ENCODE data around the gene CASZ1. TPM values are rescaled to one million over a fixed set of nuclear protein-coding genes. Genes with fewer than 3 reads are reported as not detected.

The CASZ1 gene
- total RNA-seq, 1 experiment from 2014 or later, result 15.2 TPM

GRCh38 chr1:10835822-10836421, 39.5 kb upstream of the CASZ1 start:
- Histone ChIP-seq H3K4me3 (no peak overlapping the region), H3K9me3 (ENCODE audit: insufficient read depth, low read depth) (no peaks in the 10 kb centered on the region), H3K79me2 (ENCODE audit: low read depth) (no peaks in the 10 kb centered on the region), H3K4me2 (no peak overlapping the region), H3K27ac (no peak overlapping the region), H3K9me2 (ENCODE audit: insufficient read depth) (no peaks in the 10 kb centered on the region), H2AFZ (no peak overlapping the region), H3K4me1 (replicated peaks; ENCODE audit: insufficient read depth) (peaks cover 19% of the 10 kb centered on the region), H3F3A (ENCODE audit: insufficient read depth, low read depth) (peaks cover 10% of the 10 kb centered on the region; the same call in 1 of the 2 replicates), H3K36me3 (ENCODE audit: low read depth) (no peaks in the 10 kb centered on the region), H4K20me1 (ENCODE audit: insufficient read depth) (no peaks in the 10 kb centered on the region), H3K27me3 (ENCODE audit: insufficient read depth, low read depth) (no peaks in the 10 kb centered on the region)
- ChIA-PET POLR2A (ENCODE audit: unreplicated experiment) (no interaction called here), CTCF (no interaction called here)
- BruUV-seq (replicated peaks), result no TSS peak
- DNase-seq, result peak in 1 of 2 experiments; percentile 62
- intact Hi-C loops (cut with micrococcal nuclease; ENCODE audit: unreplicated experiment), result no loop called here
- TF ChIP-seq CTCF (conservative IDR thresholded peaks at IDR 0.05) (no peak), EZH2 (IDR thresholded peaks at IDR 0.05; ENCODE audit: low read depth) (no peak)

GRCh38 chr1:10835421-10835820, 39.0 kb upstream of the CASZ1 start:
- Histone ChIP-seq H3K9me3 (ENCODE audit: insufficient read depth, low read depth) (no peaks in the 10 kb centered on the region), H3K9me2 (ENCODE audit: insufficient read depth) (no peaks in the 10 kb centered on the region), H3F3A (ENCODE audit: insufficient read depth, low read depth) (peaks cover 10% of the 10 kb centered on the region; the same call in 1 of the 2 replicates), H4K20me1 (ENCODE audit: insufficient read depth) (no peaks in the 10 kb centered on the region), H3K4me1 (replicated peaks; ENCODE audit: insufficient read depth) (peaks cover 23% of the 10 kb centered on the region), H3K4me3 (no peak overlapping the region), H3K27ac (no peak overlapping the region), H3K27me3 (ENCODE audit: insufficient read depth, low read depth) (no peaks in the 10 kb centered on the region), H3K36me3 (ENCODE audit: low read depth) (no peaks in the 10 kb centered on the region), H3K79me2 (ENCODE audit: low read depth) (no peaks in the 10 kb centered on the region), H3K4me2 (no peak overlapping the region), H2AFZ (no peak overlapping the region)
- POLR2A ChIA-PET (ENCODE audit: unreplicated experiment), result no interaction called here
- DNase-seq, result no peak
- CTCF ChIA-PET, result interaction anchor here (0.6 kb wide), 1 partner anchor 998 kb away, joined by 3 read pairs; no protein-coding TSS in a partner anchor
- intact Hi-C loops (cut with micrococcal nuclease; ENCODE audit: unreplicated experiment), result no loop called here
- TF ChIP-seq EZH2 (IDR thresholded peaks at IDR 0.05; ENCODE audit: low read depth) (no peak), CTCF (conservative IDR thresholded peaks at IDR 0.05) (no peak)
- BruUV-seq (replicated peaks), result no TSS peak

- H3K27me3 ChIP-seq (ENCODE audit: insufficient read depth, low read depth), result no peaks in the 10 kb centered on the region
- TF ChIP-seq CTCF (conservative IDR thresholded peaks at IDR 0.05), result no peak
- TF ChIP-seq EZH2 (IDR thresholded peaks at IDR 0.05; ENCODE audit: low read depth), result no peak
- no peak overlapping the region for H2AFZ ChIP-seq
- H3K79me2 ChIP-seq (ENCODE audit: low read depth), result no peaks in the 10 kb centered on the region
- BruUV-seq (replicated peaks), result no TSS peak
- no peaks in the 10 kb centered on the region for H4K20me1 ChIP-seq (ENCODE audit: insufficient read depth)
- no peak for DNase-seq
- ChIA-PET CTCF (interaction anchor here (0.6 kb wide), 1 partner anchor 998 kb away, joined by 3 read pairs; no protein-coding TSS in a partner anchor), POLR2A (ENCODE audit: unreplicated experiment) (no interaction called here)
- H3K27ac ChIP-seq, result no peak overlapping the region
- peaks cover 10% of the 10 kb centered on the region; the same call in 1 of the 2 replicates for H3F3A ChIP-seq (ENCODE audit: insufficient read depth, low read depth)
- peaks cover 23% of the 10 kb centered on the region for H3K4me1 ChIP-seq (replicated peaks; ENCODE audit: insufficient read depth)
- no peaks in the 10 kb centered on the region for H3K9me2 ChIP-seq (ENCODE audit: insufficient read depth)
- no peak overlapping the region for H3K4me2 ChIP-seq
- no peaks in the 10 kb centered on the region for H3K9me3 ChIP-seq (ENCODE audit: insufficient read depth, low read depth)
- H3K36me3 ChIP-seq (ENCODE audit: low read depth), result no peaks in the 10 kb centered on the region
- intact Hi-C loops (cut with micrococcal nuclease; ENCODE audit: unreplicated experiment), result loop anchor here (5.0 kb wide), 1 partner anchor 38 kb away; the partner anchor contains the start of gene CASZ1
- no peak overlapping the region for H3K4me3 ChIP-seq
Observed at GRCh38 chr1:10834770-10835412, 38.4 kb upstream of the CASZ1 start.

Data from PC-9 (cell line).